KBM-7 (cell line): Measurements from ENCODE around the gene HIPK4.
"Not testable (repeated sequence)": the region's sequence is repeated elsewhere in the genome, so short reads cannot be mapped to it uniquely, and the experiment has no call there.

ENCODE experiments used
- DNase-seq: peaks from one replicate; pipeline ENCODE4 v3.0.0-alpha.2; 2015
- in situ Hi-C: fragments of 300-500 bp; cut with MboI; formaldehyde crosslinking; loops from 2 replicates; pipeline ENCODE4 v1.14.3; 2020; ENCODE audit warnings: low sequenced_read_pairs, low pct_unique_long_range_greater_than_20kb, mixed read lengths

HIPK4 gene

GRCh38 chr19:40348961-40349507, 40.9 kb downstream of the HIPK4 start:
- no peak for DNase-seq
- in situ Hi-C loops, result no loop called here

GRCh38 chr19:40348125-40348913, 41.7 kb downstream of the HIPK4 start, which contains the start of the genes C19orf47 and PLD3:
C19orf47 (minus strand) TSS chr19:40348397; CDS start chr19:40341857, 6,540 bp downstream.
PLD3 (plus strand) TSS chr19:40348695; CDS start chr19:40366484, 17,789 bp downstream.
- peak; percentile 99 for DNase-seq
- in situ Hi-C loops, result no loop called here

GRCh38 chr19:40344422-40344821, 45.6 kb downstream of the HIPK4 start:
- in situ Hi-C loops, result no loop called here
- DNase-seq, result no peak

GRCh38 chr19:40342644-40343311, 47.2 kb downstream of the HIPK4 start:
- DNase-seq, result no peak
- in situ Hi-C loops, result no loop called here

GRCh38 chr19:40341601-40342482, 48.1 kb downstream of the HIPK4 start:
- DNase-seq, result no peak
- in situ Hi-C loops, result no loop called here

GRCh38 chr19:40339018-40339728, 50.8 kb downstream of the HIPK4 start:
- in situ Hi-C loops, result no loop called here
- DNase-seq, result no peak

GRCh38 chr19:40337594-40337993, 52.4 kb downstream of the HIPK4 start:
- DNase-seq, result no peak
- in situ Hi-C loops, result no loop called here

- in situ Hi-C loops, result no loop called here
- DNase-seq, result no peak
Measured at GRCh38 chr19:40337107-40337506, 52.9 kb downstream of the HIPK4 start.

- in situ Hi-C loops, result no loop called here
- DNase-seq, result no peak
Measured at GRCh38 chr19:40336601-40336900, 53.4 kb downstream of the HIPK4 start.

GRCh38 chr19:40335855-40336600, 54.0 kb downstream of the HIPK4 start:
- DNase-seq, result no peak
- in situ Hi-C loops, result no loop called here

GRCh38 chr19:40335101-40335500, 54.9 kb downstream of the HIPK4 start:
- DNase-seq, result no peak
- in situ Hi-C loops, result no loop called here

- DNase-seq, in situ Hi-C loops: not testable (repeated sequence)
Measured at GRCh38 chr19:40333083-40333482, 56.9 kb downstream of the HIPK4 start.

- DNase-seq, result no peak
- in situ Hi-C loops, result no loop called here
Measured at GRCh38 chr19:40332669-40333068, 57.3 kb downstream of the HIPK4 start.

- DNase-seq, result no peak
- in situ Hi-C loops, result no loop called here
Measured at GRCh38 chr19:40331052-40331451, 58.9 kb downstream of the HIPK4 start.
